Measurements from ENCODE around the gene SARS2.
"Not testable (repeated sequence)": the region's sequence is repeated elsewhere in the genome, so short reads cannot be mapped to it uniquely, and the experiment has no call there.

Gene SARS2

GRCh38 chr19:38892841-38893240, 37.7 kb downstream of the SARS2 start:
- DNase-seq (ENCODE audit: low read depth), result no peak
- no peak for TF ChIP-seq CTCF (IDR thresholded peaks at IDR 0.05; ENCODE audit: insufficient read depth, low read depth, low read length, missing control alignments)
- H3K4me3 ChIP-seq (ENCODE audit: low read depth, low read length), result no peak overlapping the region

- no peak for DNase-seq (ENCODE audit: low read depth)
- TF ChIP-seq CTCF (IDR thresholded peaks at IDR 0.05; ENCODE audit: insufficient read depth, low read depth, low read length, missing control alignments), result no peak
Observed at GRCh38 chr19:38891771-38892170, 38.8 kb downstream of the SARS2 start.

GRCh38 chr19:38890686-38891085, 39.9 kb downstream of the SARS2 start:
- DNase-seq (ENCODE audit: low read depth), result no peak
- H3K4me3 ChIP-seq (ENCODE audit: low read depth, low read length), result no peak overlapping the region
- TF ChIP-seq CTCF (IDR thresholded peaks at IDR 0.05; ENCODE audit: insufficient read depth, low read depth, low read length, missing control alignments), result no peak

More at GRCh38 chr19:38891771-38892170, 38.8 kb downstream of the SARS2 start:
- H3K4me3 ChIP-seq (ENCODE audit: low read depth, low read length), result no peak overlapping the region

GRCh38 chr19:38889803-38890202, 40.8 kb downstream of the SARS2 start:
- DNase-seq (ENCODE audit: low read depth), result no peak
- no peak overlapping the region for H3K4me3 ChIP-seq (ENCODE audit: low read depth, low read length)
- TF ChIP-seq CTCF (IDR thresholded peaks at IDR 0.05; ENCODE audit: insufficient read depth, low read depth, low read length, missing control alignments), result no peak

- no peak for DNase-seq (ENCODE audit: low read depth)
- no peak overlapping the region for H3K4me3 ChIP-seq (ENCODE audit: low read depth, low read length)
- TF ChIP-seq CTCF (IDR thresholded peaks at IDR 0.05; ENCODE audit: insufficient read depth, low read depth, low read length, missing control alignments), result no peak
Observed at GRCh38 chr19:38888876-38889275, 41.7 kb downstream of the SARS2 start.

GRCh38 chr19:38884691-38885090, 45.9 kb downstream of the SARS2 start:
- DNase-seq (ENCODE audit: low read depth); H3K4me3 ChIP-seq (ENCODE audit: low read depth, low read length): not testable (repeated sequence)

- no peak for DNase-seq (ENCODE audit: low read depth)
- TF ChIP-seq CTCF (IDR thresholded peaks at IDR 0.05; ENCODE audit: insufficient read depth, low read depth, low read length, missing control alignments), result no peak
- no peak overlapping the region for H3K4me3 ChIP-seq (ENCODE audit: low read depth, low read length)
Observed at GRCh38 chr19:38883286-38883685, 47.3 kb downstream of the SARS2 start.

Data from GM12865 (cell line).